Lung (tissue), 12 donors: ENCODE measurements around the gene GC. TPM values are rescaled to one million over a fixed set of nuclear protein-coding genes. Genes with fewer than 3 reads are reported as not detected.
A peak's percentile ranks its signal among the peaks of the same experiment; 100 is the strongest.
"Not testable (repeated sequence)": the region's sequence is repeated elsewhere in the genome, so short reads cannot be mapped to it uniquely, and the experiment has no call there.

Source experiments
- ATAC-seq: fragments of 200-7000 bp; cut with Tn5 transposase; one replicate; pipeline ENCODE4 v1.9.1; 2020; ENCODE audit warnings: moderate number of reproducible peaks; ENCODE audit not compliant: insufficient read depth, low FRiP score
- DNase-seq, 3 donors: peaks; one replicate each; pipeline ENCODE4 v3.0.0-alpha.2; 2013 to 2017
- H3K27ac ChIP-seq, 2 donors: one replicate each; pipeline ENCODE4 v1.5.1; 2013; ENCODE audit warnings: mild to moderate bottlenecking in 2 of 2, moderate library complexity in 2 of 2, control low read depth in 1 of 2, inconsistent platforms in 1 of 2, low read depth in 1 of 2, low read length in 1 of 2
- H3K27me3 ChIP-seq, 3 donors: one replicate each; pipeline ENCODE4 v1.5.1; 2013; ENCODE audit warnings: low read length in 2 of 3; ENCODE audit not compliant: control insufficient read depth in 3 of 3, insufficient read depth in 3 of 3
- H3K36me3 ChIP-seq, 4 donors: one replicate each; pipeline ENCODE4 v1.5.1; 2013; ENCODE audit warnings: low read length in 4 of 4, mild to moderate bottlenecking in 1 of 4, moderate library complexity in 1 of 4; ENCODE audit not compliant: control insufficient read depth in 4 of 4, insufficient read depth in 4 of 4
- H3K4me1 ChIP-seq, 5 donors: one replicate each; pipeline ENCODE4 v1.5.1; 2013; ENCODE audit warnings: low read length in 5 of 5, mild to moderate bottlenecking in 2 of 5, moderate library complexity in 1 of 5; ENCODE audit not compliant: control insufficient read depth in 5 of 5, insufficient read depth in 5 of 5
- H3K4me3 ChIP-seq: one replicate; pipeline ENCODE4 v1.5.1; 2013; ENCODE audit warnings: mild to moderate bottlenecking, control low read depth, moderate library complexity
- H3K9ac ChIP-seq, 2 donors: one replicate each; pipeline ENCODE4 v1.5.1; 2013; ENCODE audit warnings: low read length in 2 of 2, control low read depth in 1 of 2; ENCODE audit not compliant: insufficient read depth in 1 of 2
- H3K9me3 ChIP-seq, 4 donors: one replicate each; pipeline ENCODE4 v1.5.1; 2013; ENCODE audit warnings: low read length in 3 of 4, mild to moderate bottlenecking in 1 of 4, moderate library complexity in 1 of 4; ENCODE audit not compliant: control insufficient read depth in 4 of 4, insufficient read depth in 3 of 4
- WGBS, 2 donors: extraction: QIAGEN DNeasy Blood & Tissue Kit; methylation state at CpG; one replicate each; pipeline ENCODE4 v1.1.7; 2013; 5-methylcytosine and 5-hydroxymethylcytosine counted together
- polyA plus RNA-seq, 2 donors: library from polyadenylated mRNA; stranded (reverse); fragments of 200-250 nt; gene quantifications; one replicate each; pipeline ENCODE4 v1.2.1, GENCODE V29; 2013
- total RNA-seq, 2 donors: library from RNA; depleted of rRNA in 1 of 2; stranded (reverse); fragments of >200 nt in 1 of 2; gene quantifications; one replicate each; pipeline ENCODE4 v1.2.1, GENCODE V29; 2014 to 2021
- TF ChIP-seq, protein P1 (sequence below): IDR thresholded peaks from 2 replicates; pipeline ENCODE4 v1.5.1; 2012; ENCODE audit warnings: mild to moderate bottlenecking; ENCODE audit errors: control extremely low read depth, extremely low read depth
- donor health status: control.
- donor health status: control.
- donor health status: Bipolar disorder and iron deficiency.
- donor health status: healthy.
- donor health status: DM: yes; HTN: yes; CAD: no.

The GC gene
- total and polyA plus RNA-seq, 4 donors: 0.08 to 2.1 TPM; not detected in 2

- no peak for ATAC-seq
- DNase-seq: no peak
- no peak overlapping the region for H3K4me3 ChIP-seq
- 83 to 87% methylated on average over 4 of the region's 4 CpGs for WGBS, 2 donors
- no peak overlapping the region for H3K9ac ChIP-seq
- no peak overlapping the region for H3K27ac ChIP-seq
- no peaks in the 10 kb centered on the region for H3K27me3 ChIP-seq
- H3K9me3 ChIP-seq: no peaks in the 10 kb centered on the region
- TF ChIP-seq, protein P1, sequence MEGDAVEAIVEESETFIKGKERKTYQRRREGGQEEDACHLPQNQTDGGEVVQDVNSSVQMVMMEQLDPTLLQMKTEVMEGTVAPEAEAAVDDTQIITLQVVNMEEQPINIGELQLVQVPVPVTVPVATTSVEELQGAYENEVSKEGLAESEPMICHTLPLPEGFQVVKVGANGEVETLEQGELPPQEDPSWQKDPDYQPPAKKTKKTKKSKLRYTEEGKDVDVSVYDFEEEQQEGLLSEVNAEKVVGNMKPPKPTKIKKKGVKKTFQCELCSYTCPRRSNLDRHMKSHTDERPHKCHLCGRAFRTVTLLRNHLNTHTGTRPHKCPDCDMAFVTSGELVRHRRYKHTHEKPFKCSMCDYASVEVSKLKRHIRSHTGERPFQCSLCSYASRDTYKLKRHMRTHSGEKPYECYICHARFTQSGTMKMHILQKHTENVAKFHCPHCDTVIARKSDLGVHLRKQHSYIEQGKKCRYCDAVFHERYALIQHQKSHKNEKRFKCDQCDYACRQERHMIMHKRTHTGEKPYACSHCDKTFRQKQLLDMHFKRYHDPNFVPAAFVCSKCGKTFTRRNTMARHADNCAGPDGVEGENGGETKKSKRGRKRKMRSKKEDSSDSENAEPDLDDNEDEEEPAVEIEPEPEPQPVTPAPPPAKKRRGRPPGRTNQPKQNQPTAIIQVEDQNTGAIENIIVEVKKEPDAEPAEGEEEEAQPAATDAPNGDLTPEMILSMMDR: no peak
- H3K36me3 ChIP-seq: no peaks in the 10 kb centered on the region
- no peaks in the 10 kb centered on the region for H3K4me1 ChIP-seq
Observed at GRCh38 chr4:71816676-71817303, 32.9 kb upstream of the GC start.

DNA sequence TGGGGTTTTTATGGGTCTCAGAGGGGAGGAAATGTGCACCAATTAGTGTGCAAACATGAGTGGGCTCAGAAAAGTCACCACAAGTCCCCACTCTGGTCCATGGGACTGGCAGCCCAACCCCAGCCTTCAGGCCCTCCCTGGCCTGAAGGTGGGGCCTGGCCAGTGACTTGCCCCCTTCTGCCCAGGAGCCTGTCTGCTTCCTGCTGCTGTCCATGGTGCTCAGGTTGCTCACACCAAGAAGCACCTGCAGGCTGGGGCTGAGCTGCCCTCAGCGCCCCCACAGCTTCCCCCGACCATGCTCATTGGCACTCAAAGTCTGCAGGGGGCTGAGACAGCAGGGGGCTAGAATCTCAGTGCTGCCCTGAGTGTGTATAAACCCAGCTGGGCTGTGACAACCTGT lies 30.6 kb upstream of the GC start:
- TF ChIP-seq, protein P1: no peak
- WGBS, 2 donors: 87 to 91% methylated on average over 2 of the region's 2 CpGs
- Histone ChIP-seq H3K9ac (no peak overlapping the region), H3K4me3 (no peak overlapping the region), H3K27me3 (no peaks in the 10 kb centered on the region), H3K4me1 (no peaks in the 10 kb centered on the region), H3K36me3 (no peaks in the 10 kb centered on the region), H3K9me3 (no peaks in the 10 kb centered on the region), H3K27ac (no peak overlapping the region)
- ATAC-seq (no peak), DNase-seq (peak in 1 of 3 donors; percentile 3)

- H3K9me3 ChIP-seq, ATAC-seq, H3K4me3 ChIP-seq, DNase-seq, H3K4me1 ChIP-seq, H3K27ac ChIP-seq, H3K9ac ChIP-seq, H3K27me3 ChIP-seq, H3K36me3 ChIP-seq: not testable (repeated sequence)
- WGBS, 2 donors: 68 to 75% methylated on average over 1 of the region's 1 CpG
Observed at GRCh38 chr4:71809805-71810204, 25.9 kb upstream of the GC start.

GRCh38 chr4:71807469-71807868 lies 23.6 kb upstream of the GC start:
- WGBS, 2 donors: 69 to 82% methylated on average over 3 of the region's 3 CpGs

DNA sequence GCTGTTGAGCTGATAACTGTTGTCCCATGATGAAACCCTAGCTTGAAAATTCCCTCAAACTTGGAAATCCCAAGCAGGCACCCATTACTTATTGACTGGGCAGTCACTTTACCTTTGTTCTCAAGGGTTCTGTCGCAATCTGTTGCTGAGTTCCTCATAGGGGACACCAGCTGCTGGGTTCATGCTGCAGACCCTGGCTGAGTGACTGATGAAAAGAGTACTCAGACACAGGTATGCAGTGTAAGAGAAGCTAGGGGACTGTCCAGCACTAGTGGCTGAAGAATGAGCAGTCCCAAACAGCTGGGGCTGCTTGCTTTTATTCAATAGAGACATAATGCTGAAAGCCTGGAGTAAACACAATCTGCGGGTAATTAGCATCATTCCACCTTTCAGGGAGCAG lies 21.4 kb upstream of the GC start:
- not testable (repeated sequence) for DNase-seq, H3K4me1 ChIP-seq, H3K27me3 ChIP-seq, ATAC-seq, H3K36me3 ChIP-seq, H3K9ac ChIP-seq, H3K27ac ChIP-seq, H3K4me3 ChIP-seq, H3K9me3 ChIP-seq
- WGBS, 2 donors: 70 to 72% methylated on average over 2 of the region's 2 CpGs

More at GRCh38 chr4:71807469-71807868, 23.6 kb upstream of the GC start:
- no peak for ATAC-seq
- no peaks in the 10 kb centered on the region for H3K27me3 ChIP-seq
- H3K27ac ChIP-seq: no peak overlapping the region
- TF ChIP-seq, protein P1: no peak
- H3K4me3 ChIP-seq: no peak overlapping the region
- no peaks in the 10 kb centered on the region for H3K4me1 ChIP-seq
- H3K36me3 ChIP-seq: no peaks in the 10 kb centered on the region
- DNase-seq: no peak
- H3K9ac ChIP-seq: no peak overlapping the region
- H3K9me3 ChIP-seq: no peaks in the 10 kb centered on the region

DNA sequence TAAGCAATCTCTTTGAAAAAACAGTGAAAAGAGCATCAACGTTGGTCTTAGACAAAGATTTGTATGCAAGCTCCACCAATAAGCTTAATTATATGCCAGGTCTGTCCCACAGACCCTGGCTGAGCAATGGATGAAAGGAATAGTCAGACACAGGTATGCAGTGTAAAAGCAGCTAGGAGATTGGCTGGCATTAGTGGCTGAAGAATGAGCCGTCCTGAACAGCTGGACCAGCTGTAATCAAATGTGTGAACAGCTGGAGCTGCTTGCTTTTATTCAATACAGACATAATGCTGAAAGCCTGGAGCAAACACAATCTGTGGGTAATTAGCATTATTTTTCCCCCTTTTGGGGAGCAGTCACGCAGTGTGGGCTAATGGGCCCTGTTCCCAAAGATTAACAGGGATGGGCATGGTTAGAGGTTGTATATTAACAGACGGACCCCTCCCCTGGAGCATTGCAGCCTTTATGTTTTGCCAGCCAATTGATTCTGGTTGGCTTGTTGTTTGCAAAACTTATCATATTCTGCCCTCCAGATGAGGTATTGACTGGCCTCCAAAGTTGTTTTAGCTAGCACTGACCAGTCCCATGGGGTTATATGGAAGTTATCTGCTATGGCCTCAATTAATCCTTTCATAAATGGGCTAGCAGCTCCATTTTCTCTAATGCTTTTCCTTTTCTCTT lies 20.3 kb upstream of the GC start:
- not testable (repeated sequence) for DNase-seq, H3K4me3 ChIP-seq, ATAC-seq, H3K27me3 ChIP-seq, H3K36me3 ChIP-seq, H3K9ac ChIP-seq, H3K27ac ChIP-seq, H3K4me1 ChIP-seq, H3K9me3 ChIP-seq
- WGBS, 2 donors: 77 to 82% methylated on average over 4 of the region's 4 CpGs
